ENCODE measurements around the gene COG5.

- TF ChIP-seq CTCF (IDR thresholded peaks at IDR 0.05) (no peak), POLR2A (IDR thresholded peaks at IDR 0.05) (no peak)
Observed at GRCh38 chr7:107286751-107287621, 276.7 kb downstream of the COG5 start.

Measured in breast epithelium (tissue), 3 donors.